Adrenal gland (tissue), 12 donors: Measurements from ENCODE around the gene SGK2. TPM values are rescaled to one million over a fixed set of nuclear protein-coding genes. Genes with fewer than 3 reads are reported as not detected.

ENCODE experiments used
- DNase-seq, 7 donors: peaks; one replicate each; pipeline ENCODE4 v3.0.0-alpha.2; 2019 to 2020
- H3K27ac ChIP-seq, 5 donors: fragments of 200-600 bp; sonication (generic) in 4 of 5; 1 replicate in 3 of 5; 2 replicates in 2 of 5; pipeline versions ENCODE4 v1.5.1 to v1.8.0; 2016 to 2020; ENCODE audit warnings: mild to moderate bottlenecking in 1 of 5
- H3K27me3 ChIP-seq: fragments of 200-600 bp; 2 replicates; pipeline ENCODE4 v1.8.0; 2021
- H3K36me3 ChIP-seq, 2 donors: fragments of 200-600 bp; replicated peaks in 1 of 2; 1 replicate in 1 of 2; 2 replicates in 1 of 2; pipeline versions ENCODE4 v1.5.1 to v1.8.0; 2018 to 2022
- H3K4me1 ChIP-seq, 2 donors: fragments of 200-600 bp; replicated peaks in 1 of 2; 1 replicate in 1 of 2; 2 replicates in 1 of 2; pipeline versions ENCODE4 v1.5.1 to v1.8.0; 2018 to 2021
- H3K4me3 ChIP-seq, 4 donors: fragments of 200-600 bp; sonication (generic) in 3 of 4; one replicate each; pipeline ENCODE4 v1.5.1; 2016 to 2018
- H3K9me3 ChIP-seq, 3 donors: fragments of 200-600 bp; sonication (generic) in 1 of 3; replicated peaks in 1 of 3; 1 replicate in 2 of 3; 2 replicates in 1 of 3; pipeline versions ENCODE4 v1.5.1 to v1.8.0; 2016 to 2021
- CTCF ChIP-seq, 6 experiments: fragments of 450-650 bp in 4 of 6; fragments of 200-600 bp in 2 of 6; sonication (generic) in 1 of 6; IDR thresholded peaks; 1 replicate in 5 of 6; 2 replicates in 1 of 6; pipeline versions ENCODE4 v1.5.1 to v1.8.0; 2016 to 2021; ENCODE audit warnings: antibody characterized with exemption in 6 of 6, mild to moderate bottlenecking in 2 of 6, moderate library complexity in 1 of 6
- POLR2A ChIP-seq, 2 donors: fragments of 450-650 bp; IDR thresholded peaks; one replicate each; pipeline ENCODE4 v1.6.1; 2017; ENCODE audit warnings: antibody characterized with exemption in 2 of 2, mild to moderate bottlenecking in 2 of 2, moderate library complexity in 1 of 2
- WGBS, 4 donors: extraction: QIAGEN DNeasy Blood & Tissue Kit in 2 of 4; methylation state at CpG; one replicate each; pipeline versions ENCODE4 v1.1.5 to v1.1.7; 2013 to 2017; 5-methylcytosine and 5-hydroxymethylcytosine counted together
- intact Hi-C, 2 donors: fragments of 100-400 bp; cut with DNase I; formaldehyde crosslinking; loops; one replicate each; pipeline versions ENCODE4 v1.14.1 to v1.15.0; 2022 to 2023
- polyA plus RNA-seq, 3 donors: library from polyadenylated mRNA; stranded (reverse); fragments of 200-250 nt in 2 of 3; fragments of 350-450 nt in 1 of 3; fragmentation: Illumina TruSeq in 1 of 3; extraction: RNeasy Lipid Tissue Mini Kit (QIAGEN cat#74804) in 1 of 3; gene quantifications; one replicate each; pipeline ENCODE4 v1.2.3, GENCODE V29; 2013 to 2014
- total RNA-seq, 9 donors: library from RNA; depleted of rRNA in 4 of 9; stranded (reverse); fragments of >200 nt in 4 of 9; fragments of 120-200 nt in 1 of 9; fragmentation: NEBNext Ultra II Directional in 1 of 9; extraction: Animal tissue kit (Norgen Biotek cat#: 25700) in 1 of 9; gene quantifications; one replicate each; pipeline versions ENCODE4 v1.1.0 to v1.2.4, GENCODE V29; 2013 to 2023
- donor health status: healthy with polysubstance abuse.
- donor health status: Bipolar disorder and iron deficiency.
- donor health status: DM: yes; HTN: yes; CAD: no.
- donor health status: DM: no; HTN: no; CAD: no.
- donor health status: DM: no; HTN: no; CAD: no.
- donor health status: DM: yes; HTN: yes; CAD: no.

Gene SGK2
- total and polyA plus RNA-seq, 12 donors: 0.38 to 4.9 (median 1.3) TPM; not detected in 2

- no peak for DNase-seq
- intact Hi-C loops: no loop called here
- TF ChIP-seq POLR2A (IDR thresholded peaks at IDR 0.05) (no peak), CTCF (IDR thresholded peaks at IDR 0.05) (no peak)
Observed at GRCh38 chr20:43549416-43550065, 9.3 kb upstream of the SGK2 start.

GRCh38 chr20:43550456-43550855 lies 8.4 kb upstream of the SGK2 start:
- no peak for DNase-seq
- intact Hi-C loops: no loop called here
- no peaks in the 10 kb centered on the region for H3K36me3 ChIP-seq
- WGBS, 4 donors: 74 to 100% (median 89%) methylated on average over 2 of the region's 2 CpGs
- no peak overlapping the region for H3K27ac ChIP-seq
- no peaks in the 10 kb centered on the region for H3K4me1 ChIP-seq
- no peak for TF ChIP-seq CTCF (IDR thresholded peaks at IDR 0.05)
- no peak for TF ChIP-seq POLR2A (IDR thresholded peaks at IDR 0.05)
- H3K9me3 ChIP-seq: no peaks in the 10 kb centered on the region
- H3K27me3 ChIP-seq: no peaks in the 10 kb centered on the region
- no peak overlapping the region for H3K4me3 ChIP-seq

More at GRCh38 chr20:43549416-43550065, 9.3 kb upstream of the SGK2 start:
- Histone ChIP-seq H3K27me3 (no peaks in the 10 kb centered on the region), H3K4me1 (no peaks in the 10 kb centered on the region), H3K27ac (no peak overlapping the region), H3K9me3 (no peaks in the 10 kb centered on the region), H3K4me3 (no peak overlapping the region), H3K36me3 (no peaks in the 10 kb centered on the region)
- 83 to 90% (median 90%) methylated on average over 4 of the region's 4 CpGs for WGBS, 4 donors

GRCh38 chr20:43554369-43554768 lies 4.5 kb upstream of the SGK2 start:
- WGBS, 4 donors: 79 to 88% (median 84%) methylated on average over 3 of the region's 3 CpGs
- TF ChIP-seq POLR2A (IDR thresholded peaks at IDR 0.05) (no peak), CTCF (IDR thresholded peaks at IDR 0.05) (no peak)
- intact Hi-C loops: no loop called here
- H3K27ac ChIP-seq: no peak overlapping the region
- no peaks in the 10 kb centered on the region for H3K27me3 ChIP-seq
- H3K4me3 ChIP-seq: no peak overlapping the region
- no peak for DNase-seq
- peaks cover 0 to 3% of the 10 kb centered on the region in 2 donors for H3K4me1 ChIP-seq
- no peaks in the 10 kb centered on the region for H3K9me3 ChIP-seq
- no peaks in the 10 kb centered on the region for H3K36me3 ChIP-seq

GRCh38 chr20:43559147-43559987 lies 540 bp downstream of the SGK2 start:
- DNase-seq: no peak
- Histone ChIP-seq H3K27ac (no peak overlapping the region), H3K27me3 (no peaks in the 10 kb centered on the region), H3K4me1 (peaks cover 0 to 3% of the 10 kb centered on the region in 2 donors), H3K9me3 (no peaks in the 10 kb centered on the region), H3K36me3 (no peaks in the 10 kb centered on the region), H3K4me3 (no peak overlapping the region)
- intact Hi-C loops: no loop called here
- 79 to 87% (median 86%) methylated on average over 8 of the region's 8 CpGs for WGBS, 4 donors
- TF ChIP-seq CTCF (IDR thresholded peaks at IDR 0.05) (no peak), POLR2A (IDR thresholded peaks at IDR 0.05) (no peak)
